Ecto neural progenitor cell (in vitro differentiated cells): ENCODE measurements around the gene RHOA.

ENCODE experiments used
- DNase-seq: peaks from one replicate; pipeline ENCODE4 v3.0.0-alpha.2; 2018; ENCODE audit warnings: low spot score

RHOA gene

DNA sequence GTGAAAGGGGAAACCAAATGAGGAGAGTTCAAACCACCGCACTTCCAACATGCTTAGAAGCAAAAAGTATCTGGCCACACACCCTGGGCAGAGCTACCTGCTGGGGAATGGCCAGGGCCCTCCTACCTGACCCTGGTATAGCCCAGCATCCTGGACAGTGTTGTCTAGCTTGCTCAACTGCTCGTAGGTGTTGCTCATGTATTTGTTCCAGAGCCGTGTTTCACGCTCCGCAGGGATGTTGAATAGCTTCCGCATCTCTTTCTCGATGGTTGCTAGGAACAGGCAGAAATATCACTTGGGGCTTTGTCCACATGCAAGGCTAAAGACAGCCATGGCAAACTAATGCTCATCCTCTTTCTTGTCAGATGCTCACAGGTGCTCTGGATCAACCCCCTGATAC lies 87.0 kb downstream of the RHOA start:
- DNase-seq, result no peak

DNA sequence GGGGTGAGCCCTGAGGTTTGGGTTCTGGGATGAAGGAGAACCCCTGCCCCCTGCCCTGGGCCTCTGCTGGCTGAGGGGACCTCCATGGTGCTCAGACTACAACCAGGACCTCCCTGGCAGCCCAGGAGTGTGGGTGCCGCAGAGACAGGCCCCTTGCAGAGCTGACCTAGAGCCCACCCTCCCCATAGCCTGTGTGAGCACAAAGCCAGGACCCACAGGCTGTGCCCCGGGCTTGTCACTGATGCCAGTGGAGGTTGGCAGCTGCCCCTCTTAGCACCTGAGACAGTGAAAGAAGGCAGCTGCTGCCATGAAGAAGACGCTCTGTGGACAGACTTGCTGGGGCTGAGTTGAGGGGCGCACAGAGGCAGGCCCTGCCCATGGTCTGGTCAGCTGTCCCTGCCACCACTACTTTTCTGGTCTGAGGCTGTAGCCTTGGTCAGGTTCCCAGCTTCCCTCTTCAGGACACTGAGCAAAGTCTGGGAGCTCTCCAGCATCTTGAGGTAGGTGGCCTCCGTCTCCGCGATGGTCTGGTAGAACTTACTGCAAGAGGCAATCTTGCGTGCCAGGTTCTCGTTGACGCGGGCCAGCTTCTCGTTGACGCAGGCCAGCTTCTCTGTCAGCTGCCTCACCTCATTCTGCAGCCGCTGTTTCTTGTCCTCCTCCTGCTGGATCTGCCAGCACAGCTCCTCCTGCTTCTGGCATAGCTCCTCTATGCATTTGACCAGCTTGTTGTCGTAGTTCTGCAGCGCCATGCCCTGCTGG lies 94.9 kb downstream of the RHOA start:
- DNase-seq, result no peak

DNA sequence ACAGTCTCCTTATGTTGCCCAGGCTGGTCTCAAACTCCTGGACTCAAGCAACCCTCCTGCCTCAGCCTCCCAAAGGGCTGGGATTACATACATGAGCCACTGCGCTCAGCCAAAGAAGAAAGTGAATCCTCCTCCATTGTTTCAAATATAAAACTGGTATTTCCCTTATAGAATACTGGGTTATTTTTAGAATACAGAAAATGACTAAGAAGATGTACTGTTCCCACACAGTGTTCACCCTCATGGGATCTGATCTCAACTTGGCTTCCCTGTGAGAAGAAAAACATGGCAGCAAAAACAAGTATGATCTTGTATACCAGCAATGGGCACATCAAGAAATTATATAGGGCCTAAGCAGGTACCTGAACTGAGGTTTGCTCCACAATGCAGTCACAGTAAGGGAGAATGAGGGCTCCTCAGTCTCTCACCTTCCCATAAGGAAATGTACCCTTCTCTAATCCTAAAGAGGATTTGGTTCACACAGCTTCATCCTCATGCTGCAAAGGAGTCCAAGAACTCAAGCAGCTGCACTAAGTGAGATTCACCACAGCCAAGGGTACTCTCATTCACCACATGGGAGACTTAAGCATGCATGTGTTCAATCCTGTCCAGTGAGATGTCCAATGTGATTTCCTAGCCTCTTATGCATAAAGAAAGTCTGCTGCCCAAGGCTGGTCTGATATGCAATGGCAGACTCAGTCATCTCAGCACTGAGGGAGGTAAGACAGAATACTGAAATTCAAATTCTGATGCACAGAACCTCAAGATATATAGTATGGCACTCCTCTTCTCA lies 97.7 kb downstream of the RHOA start:
- DNase-seq, result no peak

DNA sequence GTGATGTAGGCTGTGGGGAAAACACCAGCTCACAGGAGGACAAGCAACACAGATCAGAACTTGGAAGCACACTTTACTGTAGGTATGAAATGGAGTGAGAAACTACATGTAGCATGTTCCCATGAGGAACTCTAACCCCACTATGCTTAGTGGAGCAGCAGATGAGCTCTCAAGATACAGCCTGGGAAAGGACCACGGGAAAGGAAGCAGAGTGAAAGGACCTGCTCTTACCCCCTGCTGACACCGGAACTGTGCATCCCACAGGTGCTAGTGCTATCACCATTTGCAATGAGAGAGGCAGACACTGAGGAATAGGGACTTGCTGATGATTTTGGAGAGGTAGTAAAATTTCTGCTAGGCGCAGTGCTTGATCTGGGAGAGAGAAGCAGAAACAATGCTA lies 100.5 kb downstream of the RHOA start:
- DNase-seq, result no peak

DNA sequence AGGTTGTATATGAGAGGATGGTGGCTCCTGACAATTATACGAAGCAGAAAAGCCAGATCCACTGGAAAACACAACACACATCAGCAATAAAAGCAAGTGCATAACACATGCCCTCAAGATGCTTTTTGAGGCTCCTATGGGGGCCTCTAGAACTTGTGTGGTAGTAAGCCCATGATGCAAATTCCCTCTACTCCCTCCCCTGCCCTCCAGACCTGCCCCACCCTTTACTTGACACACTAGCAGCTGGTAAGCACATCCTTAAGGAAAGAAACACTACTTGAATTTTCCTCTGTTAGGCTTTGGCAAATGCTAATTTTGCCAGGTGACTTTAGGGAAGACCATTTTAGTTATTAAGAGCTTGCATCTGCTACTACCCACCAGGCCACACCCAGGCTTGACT lies 101.1 kb downstream of the RHOA start:
- no peak for DNase-seq
